ENCODE measurements around the gene BCAS3.

Gene BCAS3

GRCh38 chr17:61305024-61305423 is 627.4 kb downstream of the BCAS3 start:
- Histone ChIP-seq H3K27ac (ENCODE audit: poor library complexity, severe bottlenecking) (no peak overlapping the region), H3K36me3 (ENCODE audit: low read depth) (no peaks in the 10 kb centered on the region), H3K27me3 (ENCODE audit: insufficient read depth, poor library complexity, severe bottlenecking) (no peaks in the 10 kb centered on the region), H3K4me1 (ENCODE audit: insufficient read depth, poor library complexity, severe bottlenecking) (no peaks in the 10 kb centered on the region), H3K9me3 (ENCODE audit: severe bottlenecking) (no peaks in the 10 kb centered on the region), H3K4me3 (ENCODE audit: severe bottlenecking) (no peak overlapping the region)
- no peak for TF ChIP-seq CTCF (IDR thresholded peaks at IDR 0.05; ENCODE audit: poor library complexity, severe bottlenecking)
- ATAC-seq (ENCODE audit: low read depth) = no peak
- no peak for DNase-seq (ENCODE audit: low spot score)

GRCh38 chr17:61306003-61306402 is 628.4 kb downstream of the BCAS3 start:
- no peak overlapping the region for H3K4me3 ChIP-seq (ENCODE audit: severe bottlenecking)
- TF ChIP-seq CTCF (IDR thresholded peaks at IDR 0.05; ENCODE audit: poor library complexity, severe bottlenecking) = no peak

GRCh38 chr17:61307905-61308886 is 630.5 kb downstream of the BCAS3 start:
- ATAC-seq (ENCODE audit: low read depth) (peak; percentile 85), DNase-seq (ENCODE audit: low spot score) (no peak)
- Histone ChIP-seq H3K4me1 (ENCODE audit: insufficient read depth, poor library complexity, severe bottlenecking) (no peaks in the 10 kb centered on the region), H3K27ac (ENCODE audit: poor library complexity, severe bottlenecking) (no peak overlapping the region), H3K27me3 (ENCODE audit: insufficient read depth, poor library complexity, severe bottlenecking) (no peaks in the 10 kb centered on the region), H3K4me3 (ENCODE audit: severe bottlenecking) (no peak overlapping the region), H3K36me3 (ENCODE audit: low read depth) (no peaks in the 10 kb centered on the region), H3K9me3 (ENCODE audit: severe bottlenecking) (no peaks in the 10 kb centered on the region)
- TF ChIP-seq CTCF (IDR thresholded peaks at IDR 0.05; ENCODE audit: poor library complexity, severe bottlenecking) = no peak

More at GRCh38 chr17:61306003-61306402, 628.4 kb downstream of the BCAS3 start:
- no peak for ATAC-seq (ENCODE audit: low read depth)
- Histone ChIP-seq H3K27me3 (ENCODE audit: insufficient read depth, poor library complexity, severe bottlenecking) (no peaks in the 10 kb centered on the region), H3K36me3 (ENCODE audit: low read depth) (no peaks in the 10 kb centered on the region), H3K27ac (ENCODE audit: poor library complexity, severe bottlenecking) (no peak overlapping the region), H3K9me3 (ENCODE audit: severe bottlenecking) (no peaks in the 10 kb centered on the region), H3K4me1 (ENCODE audit: insufficient read depth, poor library complexity, severe bottlenecking) (no peaks in the 10 kb centered on the region)
- DNase-seq (ENCODE audit: low spot score) = no peak

- no peak for DNase-seq (ENCODE audit: low spot score)
- H3K9me3 ChIP-seq (ENCODE audit: severe bottlenecking) = no peaks in the 10 kb centered on the region
- no peak for TF ChIP-seq CTCF (IDR thresholded peaks at IDR 0.05; ENCODE audit: poor library complexity, severe bottlenecking)
- H3K27me3 ChIP-seq (ENCODE audit: insufficient read depth, poor library complexity, severe bottlenecking) = no peaks in the 10 kb centered on the region
- no peak overlapping the region for H3K27ac ChIP-seq (ENCODE audit: poor library complexity, severe bottlenecking)
- no peaks in the 10 kb centered on the region for H3K36me3 ChIP-seq (ENCODE audit: low read depth)
- H3K4me3 ChIP-seq (ENCODE audit: severe bottlenecking) = no peak overlapping the region
- ATAC-seq (ENCODE audit: low read depth) = peak; percentile 55; the same call in 2 of the 3 replicates
- H3K4me1 ChIP-seq (ENCODE audit: insufficient read depth, poor library complexity, severe bottlenecking) = peaks cover 4% of the 10 kb centered on the region
Measured at GRCh38 chr17:61309362-61310256, 632.0 kb downstream of the BCAS3 start.

Measured in RWPE2 (cell line).